GM21367 (cell line): ENCODE data around the gene FTO.
"Not testable (repeated sequence)": the region's sequence is repeated elsewhere in the genome, so short reads cannot be mapped to it uniquely, and the experiment has no call there.

Experiments
- ATAC-seq: cut with Tn5 transposase; IDR thresholded peaks from one replicate; pipeline ENCODE4 v1.9.1; 2021; ENCODE audit not compliant: unreplicated experiment

The FTO gene

DNA sequence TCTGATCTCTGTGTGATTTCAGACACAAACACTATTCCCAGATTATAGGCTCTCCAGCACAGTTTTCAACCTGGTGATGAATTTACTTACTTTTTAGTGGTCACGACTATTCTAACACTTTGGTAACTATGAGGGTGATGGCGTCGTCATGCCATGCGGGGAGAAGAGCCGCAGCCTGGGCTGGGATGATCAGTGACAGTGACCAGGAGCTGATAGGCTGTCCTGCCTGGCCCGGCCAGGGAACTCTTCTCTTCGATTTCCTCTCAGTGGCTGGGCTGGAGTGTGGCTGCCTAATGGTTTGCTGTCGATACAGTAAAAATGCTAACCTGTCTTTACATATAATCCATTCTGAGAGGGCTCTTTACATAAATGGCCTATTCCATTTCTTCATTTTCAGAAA is 469.5 kb downstream of the FTO start:
- no peak for ATAC-seq

DNA sequence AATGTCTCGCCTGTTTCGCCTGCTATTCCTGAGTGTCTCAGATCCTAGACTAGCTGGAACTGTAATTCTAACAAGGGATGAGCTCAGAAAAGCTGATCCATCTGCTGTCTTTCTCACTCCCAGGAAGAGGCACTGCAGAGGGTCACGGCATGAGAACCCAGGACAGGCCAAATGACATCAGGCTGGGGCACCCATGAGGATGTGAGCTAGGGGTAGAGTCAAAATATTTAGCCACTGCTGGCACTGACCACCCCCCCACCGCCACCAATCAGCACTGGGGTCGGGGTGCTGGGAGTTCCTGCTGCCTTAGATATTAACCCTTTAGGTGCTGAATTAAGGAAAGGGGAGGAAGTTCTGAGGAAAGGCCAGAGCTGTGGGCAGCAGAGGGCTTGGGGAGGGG is 470.2 kb downstream of the FTO start:
- ATAC-seq = no peak

DNA sequence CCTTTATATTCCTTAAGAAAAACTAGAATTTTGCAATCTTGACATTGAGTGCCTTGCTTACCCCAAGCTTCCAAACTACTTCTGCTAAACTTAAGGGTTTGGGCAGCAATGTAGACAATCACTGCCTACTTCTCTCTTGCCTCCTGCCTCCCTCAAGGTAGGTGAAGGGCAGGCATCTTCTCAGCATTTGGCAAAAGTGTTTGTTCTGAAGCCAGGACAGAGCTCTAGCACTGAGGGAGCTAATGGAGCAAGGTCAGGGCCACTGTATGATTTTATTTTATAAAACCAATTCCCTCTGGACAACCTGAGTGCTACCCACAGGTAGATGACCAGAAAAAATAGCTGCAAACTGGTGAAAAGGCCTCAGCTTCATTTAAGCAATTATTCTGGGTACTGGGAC is 470.8 kb downstream of the FTO start:
- ATAC-seq = no peak

DNA sequence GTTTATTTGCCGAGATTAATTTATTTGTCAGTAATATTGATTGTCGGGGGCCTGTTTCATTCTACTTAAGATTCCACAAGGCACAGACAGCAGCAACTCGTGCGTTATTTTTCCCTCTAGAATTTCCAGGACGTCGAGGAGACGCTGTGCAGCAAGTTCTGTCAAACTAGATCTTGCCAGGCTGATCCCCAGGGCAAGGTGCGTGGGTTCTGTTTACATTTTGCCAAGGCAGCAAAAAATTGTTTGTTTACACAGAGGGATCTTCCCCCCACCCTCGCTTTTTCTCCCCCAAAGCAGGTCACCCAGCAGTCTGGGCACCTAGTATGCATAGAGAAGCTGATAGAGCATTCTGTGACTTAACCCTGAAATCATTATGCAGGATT is 471.2 kb downstream of the FTO start:
- ATAC-seq = no peak

DNA sequence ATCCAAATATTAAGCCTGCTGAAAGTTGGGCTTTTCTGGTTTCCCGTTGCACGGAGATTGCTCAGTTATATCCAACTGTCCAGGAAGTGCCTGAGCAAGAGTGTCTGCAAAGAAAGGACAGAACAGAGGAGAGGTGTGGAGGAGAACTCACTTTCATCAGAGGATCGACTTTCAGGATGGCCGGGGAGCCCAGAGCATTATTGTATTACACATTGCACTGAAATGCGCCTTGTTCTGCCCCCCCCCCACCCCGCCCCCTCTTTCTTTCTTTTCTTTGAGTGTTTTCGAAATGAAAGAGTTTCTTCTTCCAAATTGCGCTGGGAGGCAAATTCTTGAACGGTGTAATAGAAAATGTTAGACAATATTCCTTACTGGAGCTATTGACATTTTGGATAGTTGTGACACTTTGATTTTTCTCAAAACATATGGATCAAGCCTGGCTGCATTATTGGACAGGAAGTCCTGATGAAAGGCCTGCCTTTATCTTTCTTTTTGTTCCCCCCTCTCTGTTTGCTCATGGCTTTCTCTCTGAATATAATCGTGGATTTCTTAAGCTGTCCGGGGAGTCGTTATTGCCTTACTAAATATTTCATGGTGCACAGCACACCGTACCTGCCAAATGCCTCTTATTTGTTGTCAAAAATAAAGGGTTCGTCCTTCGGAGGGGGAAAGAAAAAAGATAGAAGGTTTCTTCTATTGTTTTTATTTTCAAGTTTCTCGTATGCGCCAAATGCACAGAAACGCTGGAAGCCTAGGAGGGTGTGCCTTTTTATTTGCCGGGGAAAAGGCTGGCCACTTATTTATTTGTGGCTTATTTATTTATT is 471.8 kb downstream of the FTO start:
- no peak for ATAC-seq

DNA sequence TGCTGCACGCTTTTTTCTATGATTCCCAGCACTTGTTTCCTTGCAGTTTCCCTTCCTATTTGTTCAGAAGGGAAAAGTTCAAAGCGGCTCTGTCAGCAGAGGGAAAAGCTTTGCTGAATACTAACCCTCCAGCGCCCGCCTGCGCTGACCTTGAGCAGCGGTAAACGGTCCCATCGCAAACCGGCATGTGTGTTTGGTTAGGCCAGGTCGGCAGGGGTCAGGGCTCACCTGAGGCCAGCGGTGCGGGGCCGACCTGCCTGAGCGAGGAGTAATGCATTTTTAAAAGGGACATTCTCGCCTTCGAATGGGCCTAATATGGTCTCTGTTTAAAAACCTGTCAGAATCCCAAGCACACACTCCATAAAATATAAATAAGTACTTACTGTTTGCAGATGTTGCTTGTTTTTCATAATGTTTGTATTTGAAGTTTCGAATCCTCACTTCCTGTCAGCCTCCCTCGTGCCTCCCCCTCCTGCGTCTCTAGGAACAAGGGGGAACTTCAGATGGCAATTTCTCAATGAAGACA is 472.5 kb downstream of the FTO start:
- ATAC-seq = no peak

DNA sequence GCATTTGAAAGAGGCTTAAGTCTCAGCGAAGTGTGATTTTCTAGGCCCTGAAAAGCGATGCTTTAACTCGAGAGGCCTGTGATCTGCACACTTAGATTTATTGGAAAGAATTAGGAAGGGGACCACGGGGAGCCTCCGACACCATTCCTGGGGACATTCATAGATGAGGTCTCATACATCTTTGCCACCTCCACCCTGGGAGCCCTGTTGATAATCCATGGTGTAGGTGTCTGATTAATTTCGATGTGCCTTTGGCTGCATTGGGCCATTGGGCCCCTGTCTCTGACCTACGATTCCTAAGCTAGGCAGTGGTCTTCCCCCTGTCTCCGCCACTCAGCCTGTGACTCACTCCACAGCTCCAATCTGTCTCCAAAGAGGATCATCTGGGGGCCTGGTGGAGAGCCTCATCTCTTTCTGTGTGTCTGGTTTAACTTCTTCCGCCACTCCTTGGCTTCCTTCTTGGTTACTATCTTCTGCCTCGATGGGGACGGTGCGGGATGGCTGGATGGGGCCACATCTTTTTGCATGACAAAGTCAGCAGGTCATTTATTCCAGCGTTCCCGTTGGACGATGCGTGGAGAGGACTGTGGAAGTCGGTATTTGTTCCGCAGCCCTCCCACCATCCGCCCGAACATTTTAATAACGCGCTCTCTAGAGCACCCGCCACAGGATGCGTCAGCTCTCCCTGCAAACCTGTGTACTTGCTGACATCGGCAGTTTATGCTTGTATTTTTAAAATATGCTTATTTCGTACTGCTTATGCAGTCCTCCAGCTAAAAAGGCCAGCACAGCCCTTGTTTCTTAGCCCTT is 473.3 kb downstream of the FTO start:
- ATAC-seq = no peak

DNA sequence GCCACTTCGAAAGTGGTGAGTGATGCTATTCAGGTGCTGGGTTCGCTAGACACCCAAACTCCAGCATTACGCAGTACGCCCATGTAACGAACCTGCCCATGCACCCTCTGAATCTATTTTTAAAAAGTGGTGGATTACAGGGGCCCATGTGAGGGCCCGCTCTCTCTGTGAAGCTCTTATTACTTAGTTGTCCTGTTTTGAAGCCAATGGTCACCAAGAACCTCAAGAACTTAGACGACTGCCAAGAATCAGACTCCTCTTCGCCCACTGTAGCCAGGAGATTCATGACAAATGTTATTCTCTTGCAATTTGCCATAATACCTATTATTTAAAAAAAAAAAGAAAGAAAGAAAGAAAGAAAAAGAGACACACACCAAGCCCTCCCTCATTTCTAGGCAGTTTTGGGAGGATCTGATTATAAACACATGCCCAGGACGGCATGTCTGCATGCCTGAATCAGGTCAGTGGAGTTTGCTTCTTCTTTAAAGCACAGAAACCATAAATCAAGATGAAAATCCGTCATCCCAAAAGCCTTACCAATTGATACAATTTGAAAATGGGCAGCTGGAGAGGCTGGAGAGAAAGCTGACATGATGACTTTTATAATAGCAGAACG is 474.0 kb downstream of the FTO start:
- no peak for ATAC-seq

DNA sequence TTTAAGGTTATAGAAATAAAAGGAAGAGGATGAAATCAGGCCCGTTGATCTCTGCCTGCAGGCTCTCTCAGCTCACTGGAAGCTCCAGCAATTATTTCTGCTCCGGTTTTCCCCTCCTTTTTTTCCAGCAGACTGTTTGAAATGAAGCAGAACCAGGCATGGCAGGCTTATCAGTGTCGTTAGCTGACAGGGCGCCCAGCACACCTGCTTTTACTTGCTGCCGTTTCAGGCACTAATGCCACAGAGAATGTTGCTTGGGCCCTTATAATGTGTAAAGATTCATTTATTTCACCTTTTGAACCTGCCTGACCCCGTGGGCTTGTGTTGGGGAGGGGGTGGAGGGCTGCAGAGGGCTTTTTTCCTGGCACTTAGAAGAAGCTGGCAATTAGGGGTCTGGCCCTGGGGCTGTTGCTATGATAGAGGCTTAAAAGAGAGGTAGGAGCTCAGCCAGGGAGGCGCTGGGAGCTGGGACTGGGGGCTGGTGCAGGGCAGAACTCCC is 474.6 kb downstream of the FTO start:
- no peak for ATAC-seq

DNA sequence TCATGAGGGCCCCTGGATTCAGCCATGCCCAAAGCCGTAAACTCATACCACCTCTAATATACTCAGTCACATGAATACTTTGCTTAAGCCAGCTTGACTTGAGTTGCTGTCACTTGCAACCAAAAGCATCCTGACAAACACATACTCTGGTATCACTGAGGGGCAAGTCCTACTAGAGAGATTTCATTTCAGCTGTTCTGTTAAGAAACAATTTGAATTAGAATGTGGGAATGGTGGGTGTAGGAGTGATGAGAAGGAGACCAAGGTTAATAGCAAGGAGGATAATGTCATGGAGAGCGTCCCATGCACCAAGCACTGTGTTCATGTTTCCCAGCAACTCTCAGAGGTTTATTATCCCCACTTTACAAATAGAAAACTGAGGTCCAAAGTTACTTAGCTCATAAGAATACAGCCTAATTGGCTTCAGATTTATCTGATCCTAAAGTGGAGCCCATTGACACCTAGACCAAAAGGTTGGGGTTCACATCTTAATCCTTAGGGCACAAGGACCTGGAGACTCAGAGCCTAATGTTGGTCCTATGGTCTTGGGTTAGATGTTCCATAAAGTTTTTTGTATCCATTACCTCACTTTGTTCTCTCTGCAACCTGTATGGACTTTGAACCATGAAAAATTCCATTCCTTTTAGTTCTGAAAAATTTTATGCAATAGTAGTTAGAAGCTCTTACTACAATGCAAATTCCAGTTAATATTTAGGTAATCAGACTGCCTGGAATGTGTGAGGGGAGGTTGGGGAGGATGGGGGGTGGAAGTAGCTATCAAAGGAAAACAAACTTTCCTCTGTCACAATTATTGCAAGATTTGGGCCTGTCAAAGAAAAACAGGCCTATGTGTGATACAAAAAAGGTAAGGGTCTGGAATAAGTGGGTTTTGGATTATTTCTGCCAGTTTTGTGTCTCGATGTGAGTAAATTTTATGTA is 476.7 kb downstream of the FTO start:
- no peak for ATAC-seq

DNA sequence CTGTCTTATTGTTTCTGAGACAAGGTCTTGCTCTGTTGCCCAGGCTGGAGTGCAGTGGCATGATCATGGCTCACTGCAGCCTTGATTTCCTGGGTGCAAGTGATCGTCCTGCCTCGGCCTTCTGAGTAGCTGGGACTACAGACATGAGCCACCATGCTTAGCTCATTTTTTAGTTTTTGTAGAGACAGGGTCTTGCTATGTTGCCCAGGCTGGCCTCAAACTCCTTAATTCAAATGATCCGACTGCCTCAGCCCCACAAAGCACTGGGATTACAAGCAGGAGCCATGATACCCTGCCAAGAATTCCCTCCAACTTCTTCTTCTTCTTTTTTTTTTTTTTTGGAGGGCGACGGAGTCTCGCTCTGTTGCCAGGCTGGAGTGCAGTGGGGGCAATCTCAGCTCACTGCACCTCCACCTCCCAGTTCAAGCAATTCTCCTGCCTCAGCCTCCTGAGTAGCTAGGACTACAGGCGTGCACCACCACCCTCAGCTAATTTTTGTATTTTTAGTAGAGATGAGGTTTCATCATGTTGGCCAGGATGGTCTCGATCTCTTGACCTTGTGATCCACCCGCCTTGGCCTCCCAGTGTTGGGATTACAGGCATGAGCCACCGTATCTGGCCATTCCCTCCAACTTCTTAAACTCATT is 477.9 kb downstream of the FTO start:
- not testable (repeated sequence) for ATAC-seq

DNA sequence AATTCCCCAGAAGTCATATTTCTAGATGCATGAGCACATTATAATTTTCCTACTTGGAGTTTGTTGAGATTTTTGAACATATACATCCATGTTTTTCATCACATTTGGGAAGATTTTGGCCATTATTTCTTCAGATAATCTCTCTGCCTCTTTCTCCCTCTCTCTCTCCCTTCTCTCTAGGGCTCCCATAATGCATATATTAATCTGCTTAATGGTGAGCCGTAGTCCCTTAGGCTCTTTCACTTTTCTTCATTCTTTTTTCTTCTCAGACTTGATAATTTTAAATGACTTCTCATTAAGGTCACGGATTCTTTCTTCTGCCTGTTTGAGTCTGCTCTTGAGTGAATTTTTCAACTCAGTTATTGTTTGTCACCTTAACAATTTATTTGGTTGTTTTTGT is 481.1 kb downstream of the FTO start:
- no peak for ATAC-seq

DNA sequence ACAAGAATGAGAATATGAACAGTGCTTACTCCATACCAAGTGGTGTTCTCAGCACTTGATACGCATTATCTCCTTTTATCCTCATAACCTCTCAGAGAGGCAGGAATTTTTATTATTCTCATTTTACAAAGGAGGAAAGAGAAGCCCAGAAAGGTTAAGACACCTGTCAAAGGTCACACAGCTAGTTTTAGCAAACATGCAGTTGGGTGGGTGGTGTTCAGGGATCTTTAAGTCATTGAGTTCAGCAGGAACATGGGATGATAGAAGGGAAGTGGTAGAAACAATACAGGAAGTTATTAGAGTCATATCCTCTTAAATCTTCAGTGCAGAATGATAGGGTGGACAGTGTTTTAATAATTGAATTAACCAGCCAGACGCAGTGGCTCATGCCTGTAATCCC is 487.2 kb downstream of the FTO start:
- ATAC-seq = no peak

DNA sequence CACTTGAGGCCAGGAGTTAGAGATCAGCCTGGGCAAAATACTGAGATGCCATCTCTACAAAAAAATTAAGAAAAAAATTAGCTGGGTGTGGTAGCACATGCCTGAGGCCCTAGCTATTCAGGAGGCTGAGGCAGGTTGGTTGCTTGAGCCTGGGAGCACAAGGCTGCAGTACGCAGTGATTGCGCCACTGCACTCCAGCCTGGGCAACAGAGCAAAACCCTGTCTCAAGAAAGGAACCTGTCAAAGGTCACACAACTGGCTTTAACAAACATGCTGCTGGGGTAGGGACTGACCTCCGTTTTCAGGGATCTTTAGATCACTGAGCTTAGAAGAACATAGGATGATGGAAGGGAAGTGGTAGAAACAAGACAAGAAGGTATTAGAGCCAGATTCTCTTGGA is 487.6 kb downstream of the FTO start:
- ATAC-seq = no peak

DNA sequence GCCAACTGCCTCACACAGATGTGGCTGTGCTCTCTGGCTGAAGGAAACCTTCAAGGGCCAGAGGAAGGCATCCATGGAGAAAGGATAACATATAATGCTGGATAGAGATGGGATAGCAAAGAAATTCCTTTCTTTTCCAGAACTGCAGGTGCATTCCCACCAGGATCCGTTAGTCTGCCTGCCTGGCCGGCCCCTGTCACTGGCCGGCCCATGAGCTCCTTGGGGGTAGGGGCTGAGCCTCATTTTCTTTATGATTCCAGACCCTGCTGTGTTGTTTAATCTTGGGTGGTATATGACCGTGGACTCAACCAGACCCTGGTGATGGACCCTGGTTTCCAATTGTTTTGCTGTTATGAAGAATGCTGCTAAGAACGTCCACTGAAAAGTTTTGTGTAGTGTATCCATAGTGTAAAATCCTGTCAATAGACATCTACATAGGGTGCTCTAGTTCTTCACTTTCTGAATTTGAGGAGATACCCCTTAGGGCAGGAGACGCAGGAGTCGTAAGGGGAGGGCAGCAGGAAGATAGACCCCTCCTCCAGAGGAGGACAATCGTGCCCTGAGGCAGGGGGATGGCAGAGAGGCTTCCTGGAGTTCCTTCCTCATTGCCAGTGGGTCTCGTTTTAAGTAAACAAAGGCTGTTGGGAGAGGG is 489.2 kb downstream of the FTO start:
- no peak for ATAC-seq

DNA sequence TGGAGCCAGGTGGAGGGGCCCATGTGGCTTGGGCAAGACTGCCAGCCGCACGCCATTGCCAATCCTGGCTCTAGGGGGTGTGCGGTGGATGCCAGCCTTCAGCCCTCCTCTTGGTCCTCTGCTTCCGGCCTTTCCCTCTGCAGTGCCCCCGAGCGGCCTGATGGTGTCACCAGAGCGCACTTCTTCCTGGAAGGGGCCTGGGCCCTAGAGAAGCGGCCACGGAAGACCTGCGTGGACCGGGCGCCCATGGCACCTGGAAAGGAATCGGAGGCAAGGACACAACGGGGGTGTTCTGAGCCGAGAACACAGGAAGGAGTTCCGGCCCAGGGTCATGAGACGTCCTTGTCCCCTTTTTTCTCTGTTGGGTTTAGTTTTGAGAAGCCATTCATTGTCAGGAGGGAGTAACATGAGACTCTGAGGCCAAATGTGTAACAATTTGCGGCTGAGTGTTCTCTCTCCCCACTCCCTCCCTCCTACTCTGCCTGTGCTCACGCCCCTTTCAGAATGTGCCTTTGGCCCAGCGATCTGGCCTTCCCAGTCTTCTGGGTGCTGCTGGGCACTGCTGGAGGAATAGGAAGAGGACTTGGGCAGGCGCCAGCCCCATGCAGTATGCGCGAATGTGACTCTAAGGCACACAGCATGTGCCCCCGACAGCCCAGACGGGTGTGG is 489.8 kb downstream of the FTO start:
- ATAC-seq = peak; percentile 95

DNA sequence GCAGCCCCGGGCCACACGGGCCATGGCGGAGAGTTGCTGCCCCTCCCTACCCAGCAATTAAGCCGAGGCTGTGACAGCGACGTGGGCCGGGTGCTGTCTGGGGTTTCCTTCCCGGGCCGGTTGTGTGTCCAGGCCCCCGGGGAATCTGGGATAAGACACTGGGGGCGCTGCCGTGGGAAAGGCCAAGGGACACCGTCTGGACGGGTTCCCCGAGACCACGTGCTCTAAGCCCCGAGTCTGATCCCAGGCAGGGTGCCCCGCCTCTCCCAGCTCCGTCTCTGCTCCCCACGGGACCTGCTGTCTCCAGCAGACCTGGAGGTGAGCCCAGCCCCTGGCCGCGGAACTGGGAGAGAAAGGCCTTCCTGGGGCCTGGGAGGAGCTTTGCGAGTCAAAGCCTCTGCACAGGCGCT is 490.4 kb downstream of the FTO start:
- ATAC-seq = no peak

DNA sequence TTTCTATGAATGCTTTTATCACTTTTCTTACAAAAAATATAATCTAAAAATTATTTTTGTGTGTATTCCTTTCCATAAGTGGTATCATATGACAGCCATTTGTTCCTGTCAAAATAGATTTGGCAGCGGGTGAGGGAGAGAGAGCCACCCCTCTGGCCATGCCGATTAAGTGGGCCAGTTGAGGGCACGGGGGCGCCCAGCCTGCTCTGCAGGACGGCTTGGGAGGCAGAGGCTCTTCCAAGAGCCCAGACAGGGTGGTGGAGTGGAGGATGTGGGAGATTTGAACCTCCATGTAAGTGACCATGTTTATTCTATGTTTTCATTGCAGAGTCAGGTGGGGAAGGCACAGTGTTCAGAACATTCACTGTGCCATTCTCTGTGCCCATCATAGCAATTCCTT is 493.8 kb downstream of the FTO start:
- ATAC-seq = no peak
